Loucy (cell line): ENCODE measurements around the gene HBD.

Experiments
- H2AFZ ChIP-seq: fragments of 200-600 bp; sonication (generic); 2 replicates; pipeline ENCODE4 v1.6.0; 2016; ENCODE audit warnings: antibody characterized with exemption, mild to moderate bottlenecking, low read length, moderate library complexity
- H3F3A ChIP-seq: fragments of 200-600 bp; 2 replicates; pipeline ENCODE4 v1.6.0; 2016; ENCODE audit warnings: antibody characterized with exemption, low read depth, mild to moderate bottlenecking
- H3K27me3 ChIP-seq: fragments of 200-600 bp; sonication (generic); 2 replicates; pipeline ENCODE4 v1.6.1; 2014; ENCODE audit warnings: low read length, mild to moderate bottlenecking; ENCODE audit not compliant: insufficient read depth, poor library complexity, severe bottlenecking
- H3K36me3 ChIP-seq: fragments of 200-600 bp; sonication (generic); 2 replicates; pipeline ENCODE4 v1.6.1; 2016; ENCODE audit warnings: low read length; ENCODE audit not compliant: insufficient read depth
- H3K4me1 ChIP-seq: fragments of 200-600 bp; sonication (generic); 2 replicates; pipeline ENCODE4 v1.5.1; 2014; ENCODE audit warnings: low read length, mild to moderate bottlenecking; ENCODE audit not compliant: insufficient read depth, poor library complexity, severe bottlenecking
- H3K4me2 ChIP-seq: fragments of 200-600 bp; sonication (generic); 2 replicates; pipeline ENCODE4 v1.6.0; 2014; ENCODE audit warnings: antibody characterized with exemption, low read length, low read depth, mild to moderate bottlenecking; ENCODE audit not compliant: poor library complexity, severe bottlenecking
- H3K4me3 ChIP-seq: fragments of 200-600 bp; sonication (generic); 2 replicates; pipeline ENCODE4 v1.5.1; 2014; ENCODE audit warnings: low read length, mild to moderate bottlenecking, mixed read lengths; ENCODE audit not compliant: poor library complexity, severe bottlenecking
- H3K79me2 ChIP-seq: fragments of 200-600 bp; sonication (generic); 2 replicates; pipeline ENCODE4 v1.6.1; 2014; ENCODE audit warnings: low read length; ENCODE audit not compliant: insufficient read depth
- H3K9ac ChIP-seq: fragments of 200-600 bp; sonication (generic); 2 replicates; pipeline ENCODE4 v1.6.0; 2014; ENCODE audit warnings: mild to moderate bottlenecking, low read depth, low read length, moderate library complexity; ENCODE audit not compliant: poor library complexity, severe bottlenecking
- H3K9me2 ChIP-seq: fragments of 200-600 bp; sonication (generic); replicated peaks from 2 replicates; pipeline ENCODE4 v1.6.1; 2016; ENCODE audit warnings: low read depth, low read length, mixed read lengths
- H3K9me3 ChIP-seq: fragments of 200-600 bp; sonication (generic); 2 replicates; pipeline ENCODE4 v1.6.1; 2014; ENCODE audit warnings: mild to moderate bottlenecking, antibody characterized with exemption, low read length, low read depth; ENCODE audit not compliant: insufficient read depth
- H4K20me1 ChIP-seq: fragments of 200-600 bp; sonication (generic); 2 replicates; pipeline ENCODE4 v1.6.0; 2014; ENCODE audit warnings: antibody characterized with exemption, low read length, mild to moderate bottlenecking; ENCODE audit not compliant: insufficient read depth, poor library complexity, severe bottlenecking
- CTCF ChIP-seq: fragments of 200-600 bp; sonication (generic); conservative IDR thresholded peaks from 2 replicates; pipeline ENCODE4 v1.5.1; 2014; ENCODE audit warnings: mild to moderate bottlenecking, antibody characterized with exemption, low read length
- EZH2phosphoT487 ChIP-seq: fragments of 200-600 bp; IDR thresholded peaks from 2 replicates; pipeline ENCODE4 v1.6.1; 2018; ENCODE audit warnings: antibody characterized with exemption, mild to moderate bottlenecking, moderate library complexity, borderline replicate concordance

Gene HBD

GRCh38 chr11:5231111-5231510, 3.2 kb downstream of the HBD start:
- Histone ChIP-seq H2AFZ (no peak overlapping the region), H3K79me2 (no peaks in the 10 kb centered on the region), H3K4me1 (no peaks in the 10 kb centered on the region), H3K27me3 (no peaks in the 10 kb centered on the region), H3F3A (no peaks in the 10 kb centered on the region), H3K4me3 (no peak overlapping the region), H3K9me3 (no peaks in the 10 kb centered on the region), H4K20me1 (no peaks in the 10 kb centered on the region), H3K9me2 (no peaks in the 10 kb centered on the region), H3K9ac (no peak overlapping the region), H3K4me2 (no peak overlapping the region), H3K36me3 (no peaks in the 10 kb centered on the region)
- TF ChIP-seq EZH2phosphoT487 (no peak), CTCF (no peak)

- Histone ChIP-seq H3K9me3 (no peaks in the 10 kb centered on the region), H2AFZ (no peak overlapping the region), H3K4me2 (no peak overlapping the region), H3K9me2 (no peaks in the 10 kb centered on the region), H3K4me3 (no peak overlapping the region), H3F3A (no peaks in the 10 kb centered on the region), H3K36me3 (no peaks in the 10 kb centered on the region), H3K27me3 (no peaks in the 10 kb centered on the region), H3K79me2 (no peaks in the 10 kb centered on the region), H3K9ac (no peak overlapping the region), H4K20me1 (no peaks in the 10 kb centered on the region), H3K4me1 (no peaks in the 10 kb centered on the region)
- no peak for TF ChIP-seq CTCF
- TF ChIP-seq EZH2phosphoT487 = no peak
Observed at GRCh38 chr11:5230266-5230665, 4.0 kb downstream of the HBD start.

- TF ChIP-seq CTCF (no peak), EZH2phosphoT487 (no peak)
Observed at GRCh38 chr11:5229796-5230195, 4.5 kb downstream of the HBD start.

More at GRCh38 chr11:5229796-5230195, 4.5 kb downstream of the HBD start:
- Histone ChIP-seq H3K9me2 (no peaks in the 10 kb centered on the region), H3K79me2 (no peaks in the 10 kb centered on the region), H3K9me3 (no peaks in the 10 kb centered on the region), H3K36me3 (no peaks in the 10 kb centered on the region), H2AFZ (peak overlapping the region; percentile 26; the same call in 1 of the 2 replicates), H4K20me1 (no peaks in the 10 kb centered on the region), H3K27me3 (no peaks in the 10 kb centered on the region), H3K4me3 (no peak overlapping the region), H3F3A (no peaks in the 10 kb centered on the region), H3K9ac (no peak overlapping the region), H3K4me2 (no peak overlapping the region), H3K4me1 (no peaks in the 10 kb centered on the region)
